ENCODE measurements around the gene DUSP7.
"Not testable (repeated sequence)": the region's sequence is repeated elsewhere in the genome, so short reads cannot be mapped to it uniquely, and the experiment has no call there.

- not testable (repeated sequence) for TF ChIP-seq CTCF, POLR2A (IDR thresholded peaks at IDR 0.05)
Observed at GRCh38 chr3:52033748-52034147, 22.6 kb downstream of the DUSP7 start.

Measured in body of pancreas (tissue), 4 donors.